NCI-H1048 (cell line): ENCODE measurements around the gene TMEM125.

Experiments
- DNase-seq: peaks from one replicate; lab custom pipeline; 2025; lab: John Stamatoyannopoulos, UW

Gene TMEM125

DNA sequence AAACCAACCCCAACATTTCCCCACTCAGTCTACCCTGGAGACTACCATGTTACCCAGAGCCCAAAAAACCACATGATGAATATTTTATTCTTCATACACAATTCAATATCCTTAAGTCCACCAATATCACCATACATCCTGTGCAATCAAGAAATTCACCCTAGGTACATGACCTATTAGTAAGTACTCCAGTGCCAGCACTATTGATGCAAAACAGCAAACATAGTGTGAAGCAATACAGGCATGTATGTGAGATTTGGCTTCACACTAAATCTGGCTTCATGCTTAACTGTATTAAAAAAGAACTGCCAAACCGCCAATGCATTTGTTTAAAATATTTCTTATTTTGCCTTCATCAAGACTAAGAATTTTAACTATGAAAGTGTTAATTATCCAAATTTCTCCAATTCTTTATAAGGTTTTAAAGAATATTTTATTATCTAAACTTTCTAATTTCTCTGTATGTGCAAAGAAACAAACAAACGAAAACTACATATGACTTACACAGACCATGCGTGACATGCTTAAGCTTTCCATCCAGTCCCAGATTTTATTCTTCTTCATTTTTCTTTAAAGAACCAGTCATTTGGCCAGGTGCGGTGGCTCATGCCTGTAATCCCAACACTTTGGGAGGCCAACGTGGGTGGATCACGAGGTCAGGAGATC lies 22.4 kb upstream of the TMEM125 start:
- DNase-seq: no peak

DNA sequence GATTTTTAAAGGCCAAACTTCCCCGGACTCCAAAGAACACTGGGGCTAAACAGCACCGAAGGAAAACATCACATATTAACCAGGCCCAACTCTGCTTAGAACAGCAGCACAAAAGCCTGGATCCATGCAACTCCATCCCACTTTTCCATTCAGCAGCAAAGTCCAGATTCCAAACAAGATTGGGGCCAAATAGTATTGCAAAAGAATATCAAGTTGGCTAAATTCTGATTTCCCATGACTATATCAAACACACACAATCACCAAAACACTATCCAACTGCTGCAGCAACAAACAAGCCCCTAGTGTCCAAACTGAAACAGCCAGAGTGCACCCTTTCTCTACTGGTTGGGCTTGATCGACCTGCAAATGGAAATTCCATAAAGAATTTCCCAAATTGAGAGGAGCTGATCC lies 19.4 kb upstream of the TMEM125 start:
- no peak for DNase-seq

- DNase-seq: no peak
Observed at GRCh38 chr1:43251024-43251423, 18.8 kb upstream of the TMEM125 start.

DNA sequence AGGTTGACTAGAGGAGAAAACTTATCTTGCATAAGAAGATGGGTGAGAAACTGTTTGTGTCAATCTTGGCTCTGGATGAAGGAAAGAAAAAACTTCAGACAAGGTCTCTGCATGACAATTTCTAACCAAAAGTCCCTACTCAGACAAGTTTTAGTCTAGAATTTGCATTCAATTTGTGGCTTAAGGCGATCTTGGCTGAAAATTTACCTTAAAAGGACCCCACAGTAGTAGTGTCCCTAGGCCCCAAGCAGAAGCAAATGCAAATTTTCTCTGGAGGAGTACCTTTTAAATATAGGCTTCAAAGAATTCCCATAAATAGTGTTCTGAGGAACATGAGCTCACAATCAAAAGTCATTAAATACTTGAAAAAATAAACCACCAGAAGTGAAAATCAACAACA lies 17.6 kb upstream of the TMEM125 start:
- no peak for DNase-seq

DNA sequence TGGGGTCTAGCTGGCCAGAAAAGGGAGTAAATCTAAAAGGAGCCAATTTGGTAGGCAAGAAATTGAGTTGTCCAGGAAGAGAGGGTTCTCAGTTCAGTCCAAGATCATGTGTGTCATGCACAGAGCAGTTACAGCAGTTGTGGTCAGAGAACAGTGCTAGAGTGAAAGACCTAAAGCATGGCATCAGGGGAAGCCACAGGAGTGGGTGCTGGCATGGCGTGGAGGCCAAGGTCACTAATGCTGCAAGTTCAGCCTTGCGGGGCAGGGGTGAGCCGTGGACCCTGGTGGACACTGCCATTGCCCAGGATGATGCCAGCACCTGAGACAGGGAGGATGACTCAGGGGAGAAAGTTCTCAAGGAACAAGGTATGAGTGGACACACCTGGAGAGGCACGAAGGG lies 16.6 kb upstream of the TMEM125 start:
- DNase-seq: no peak

DNA sequence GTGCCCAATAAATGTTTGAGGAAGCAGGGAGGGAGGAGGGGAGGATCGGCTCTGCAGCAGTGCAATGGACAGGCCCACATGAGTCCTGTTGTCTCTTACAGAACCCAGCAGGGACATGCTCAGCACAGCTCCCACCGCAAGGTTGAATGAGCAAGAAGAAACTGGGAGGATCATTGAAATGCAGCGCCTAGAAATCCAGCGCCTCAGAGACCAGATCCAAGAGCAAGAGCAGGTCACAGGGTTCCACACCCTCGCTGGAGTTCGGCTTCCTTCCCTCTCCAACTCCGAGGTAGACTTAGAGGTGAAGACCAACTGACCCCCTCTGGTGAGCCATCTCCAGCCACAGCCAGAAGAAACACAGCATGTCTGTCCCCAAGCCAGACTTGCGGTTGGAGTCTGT lies 15.9 kb upstream of the TMEM125 start:
- no peak for DNase-seq

DNA sequence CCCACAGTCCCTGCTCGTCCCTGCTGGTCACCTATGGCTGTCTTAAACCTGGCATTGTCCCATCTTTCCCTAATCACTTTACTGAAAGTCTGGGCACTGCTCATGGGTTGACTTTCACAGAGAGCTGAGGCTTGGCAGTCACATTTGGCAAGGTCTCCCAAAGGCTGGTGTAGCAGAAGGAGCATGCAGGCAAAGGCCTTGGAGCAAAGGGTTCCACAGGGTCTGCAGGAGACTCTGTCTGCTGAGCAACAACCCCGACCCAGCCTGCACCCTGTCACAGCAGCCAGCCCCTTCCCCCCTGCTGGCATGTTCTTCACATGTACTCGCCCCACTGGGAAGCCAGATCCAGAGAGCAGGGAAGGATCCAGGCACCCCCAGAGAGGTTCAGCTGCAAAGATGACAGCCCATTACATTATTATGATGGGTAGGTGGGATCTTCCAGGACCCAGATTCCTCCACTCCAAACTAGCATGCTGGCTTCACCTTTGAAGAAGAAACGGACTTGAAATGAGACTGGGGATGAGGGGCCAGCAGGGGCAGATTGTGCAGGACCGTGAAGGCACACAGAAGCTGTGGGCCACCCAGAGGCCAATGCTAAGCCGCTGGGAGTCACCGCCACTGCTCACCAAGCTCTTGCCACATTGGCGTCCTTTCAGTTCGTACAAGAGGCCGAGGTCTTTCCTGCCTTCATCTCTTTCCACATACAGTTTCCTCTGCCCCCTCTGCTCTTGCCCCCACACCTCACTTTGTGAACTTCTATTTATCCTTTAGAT lies 14.2 kb upstream of the TMEM125 start:
- no peak for DNase-seq

GRCh38 chr1:43256675-43257570 lies 12.9 kb upstream of the TMEM125 start:
- DNase-seq: no peak

DNA sequence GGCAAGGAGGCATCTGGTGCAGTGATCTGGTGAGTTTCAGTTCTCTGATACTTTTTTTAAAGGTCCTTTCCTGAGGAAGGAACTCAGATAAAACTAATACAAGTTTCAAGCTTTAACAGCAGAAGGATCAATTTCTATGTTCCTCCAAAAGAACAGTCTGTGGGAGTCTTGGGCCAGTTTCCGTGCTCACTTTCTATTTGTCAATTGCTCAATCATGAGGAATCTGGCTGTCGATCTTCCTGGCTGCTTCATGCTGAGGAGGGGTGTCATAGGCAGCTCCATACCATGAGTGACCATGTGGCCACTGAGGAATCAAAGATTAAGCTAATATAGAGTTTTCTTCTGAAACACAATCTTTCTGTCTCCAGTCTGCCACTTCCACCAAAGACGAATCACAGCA lies 11.4 kb upstream of the TMEM125 start:
- DNase-seq: no peak

DNA sequence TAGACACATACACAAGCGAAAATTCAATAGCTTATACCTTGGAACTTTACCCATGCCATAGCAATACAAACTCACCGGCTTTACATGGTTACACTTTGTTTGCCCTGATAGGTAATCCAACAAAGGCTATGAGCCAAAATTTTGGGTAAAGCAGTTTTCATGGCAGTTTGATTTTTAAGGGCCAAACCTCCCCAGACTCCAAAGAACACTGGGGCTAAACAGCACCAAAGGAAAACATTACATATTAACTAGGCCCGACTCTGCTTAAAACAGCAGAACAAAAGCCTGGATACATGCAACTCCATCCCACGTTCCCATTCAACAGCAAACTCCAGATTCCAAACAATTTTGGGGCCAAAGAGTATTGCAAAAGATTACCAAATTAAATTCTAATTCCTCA lies 4.4 kb upstream of the TMEM125 start:
- DNase-seq: no peak

GRCh38 chr1:43266881-43267280 lies 2.9 kb upstream of the TMEM125 start:
- no peak for DNase-seq

GRCh38 chr1:43267291-43267805 lies 2.4 kb upstream of the TMEM125 start:
- DNase-seq: no peak

- no peak for DNase-seq
Observed at GRCh38 chr1:43267818-43268425, 1.9 kb upstream of the TMEM125 start.

DNA sequence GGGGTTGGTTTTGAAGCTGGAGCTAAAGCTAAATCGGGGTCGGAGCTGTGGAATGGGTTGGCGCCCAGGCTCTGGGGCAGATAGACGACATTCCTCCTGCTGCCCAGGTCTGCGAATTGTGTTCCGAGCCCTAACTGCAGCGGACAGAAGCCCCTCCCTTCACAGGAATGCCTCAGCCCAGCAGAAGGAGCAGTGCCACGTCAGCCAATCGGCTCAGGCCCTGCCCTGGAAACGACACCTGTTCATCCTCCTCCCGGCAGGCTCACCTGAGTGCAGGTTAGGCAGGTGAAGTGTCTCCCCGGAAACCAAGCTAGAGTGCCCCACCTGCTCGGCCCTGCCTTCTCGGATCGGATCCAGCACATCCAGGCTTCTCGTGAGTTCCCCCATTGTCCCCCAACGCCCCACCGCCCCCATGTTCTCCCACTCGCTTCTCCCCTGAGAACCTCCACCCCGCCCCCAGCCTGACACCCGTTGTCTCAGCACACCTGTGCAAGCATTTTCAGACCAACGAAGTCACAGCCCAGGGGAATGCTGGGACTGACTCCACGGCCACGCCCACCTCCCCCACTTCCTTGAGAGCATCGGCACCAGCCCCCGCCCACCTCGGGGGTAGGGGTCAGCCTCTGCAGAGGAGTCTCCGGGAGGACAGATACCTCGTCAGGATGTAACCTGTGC lies 775 bp downstream of the TMEM125 start:
- no peak for DNase-seq

GRCh38 chr1:43271186-43272118 lies 1.7 kb downstream of the TMEM125 start:
- DNase-seq: no peak

DNA sequence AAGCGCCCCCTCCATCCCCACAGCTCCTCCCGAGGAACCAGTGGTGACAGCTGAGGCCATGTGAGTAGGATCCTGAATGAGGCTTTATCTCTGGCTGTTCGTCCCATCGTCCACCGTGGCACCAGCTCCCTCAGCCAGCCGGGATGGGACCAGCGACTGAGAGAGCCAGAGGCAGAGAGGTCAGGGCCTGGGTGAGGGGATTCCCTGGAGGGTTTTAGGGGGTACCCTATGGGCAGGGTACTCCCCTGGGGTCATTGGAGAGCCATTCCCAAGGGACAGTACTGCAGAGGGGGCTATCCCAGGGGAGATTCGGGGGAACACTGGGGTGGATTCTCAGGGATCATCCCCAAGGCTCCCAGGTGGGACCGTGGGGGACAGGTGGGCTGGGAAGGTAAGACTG lies 2.4 kb downstream of the TMEM125 start:
- no peak for DNase-seq

- no peak for DNase-seq
Observed at GRCh38 chr1:43272576-43273571, 3.1 kb downstream of the TMEM125 start.

DNA sequence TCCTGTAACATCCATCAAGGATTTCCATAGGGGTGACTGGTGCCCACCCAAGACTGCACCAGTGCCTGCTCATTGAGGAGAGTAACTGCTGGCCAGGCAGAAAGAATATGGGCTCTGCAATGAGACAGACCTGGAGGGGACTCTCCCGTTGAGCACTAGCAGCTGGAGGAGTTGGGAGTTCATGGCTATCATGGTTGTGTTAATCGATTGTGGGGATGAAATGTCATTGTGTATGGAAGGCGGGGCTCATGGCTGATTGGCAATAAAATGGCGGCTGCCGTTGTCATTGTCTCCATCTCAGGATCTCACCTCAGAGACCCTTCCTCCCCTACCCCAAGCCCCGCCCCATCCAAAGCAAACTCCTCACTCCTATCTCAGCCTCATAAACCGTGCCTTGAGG lies 3.9 kb downstream of the TMEM125 start:
- no peak for DNase-seq

DNA sequence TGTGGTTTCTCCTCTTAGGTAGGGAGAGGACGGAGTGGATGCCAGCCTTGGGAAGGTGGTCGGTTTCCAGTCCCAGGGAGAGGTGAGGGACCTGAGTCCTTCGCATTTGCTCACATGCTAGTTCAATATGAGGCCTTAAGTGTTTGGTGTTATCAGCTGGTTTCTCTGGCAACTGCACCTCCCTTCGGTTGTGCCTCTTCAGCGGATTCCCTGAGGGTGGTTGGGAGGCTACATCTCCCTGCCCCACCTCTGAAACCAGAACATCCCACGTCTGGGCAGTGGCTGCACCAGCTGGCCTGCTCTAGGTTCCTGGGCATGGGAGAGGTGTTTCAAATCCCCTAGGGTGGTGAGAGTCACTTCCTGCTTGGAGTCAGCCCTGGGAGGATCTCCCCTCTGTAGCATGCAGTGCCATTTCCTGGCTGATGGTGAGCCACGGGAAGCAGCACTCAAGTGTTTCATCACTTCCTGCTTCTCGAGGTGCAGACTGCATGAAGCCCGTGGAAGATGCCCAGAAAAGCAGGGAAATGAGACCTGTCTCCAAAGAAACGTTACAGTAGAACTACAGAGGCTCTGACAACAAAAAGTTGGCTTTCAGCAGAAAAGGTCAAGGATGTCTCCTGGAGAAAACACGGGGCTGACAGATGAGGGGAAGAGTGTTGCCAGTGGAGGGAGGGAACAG lies 4.5 kb downstream of the TMEM125 start:
- no peak for DNase-seq
